ENCODE data around the gene NBPF4.

GRCh38 chr1:108211014-108211413, 32.9 kb downstream of the NBPF4 start:
- TF ChIP-seq, protein P1, sequence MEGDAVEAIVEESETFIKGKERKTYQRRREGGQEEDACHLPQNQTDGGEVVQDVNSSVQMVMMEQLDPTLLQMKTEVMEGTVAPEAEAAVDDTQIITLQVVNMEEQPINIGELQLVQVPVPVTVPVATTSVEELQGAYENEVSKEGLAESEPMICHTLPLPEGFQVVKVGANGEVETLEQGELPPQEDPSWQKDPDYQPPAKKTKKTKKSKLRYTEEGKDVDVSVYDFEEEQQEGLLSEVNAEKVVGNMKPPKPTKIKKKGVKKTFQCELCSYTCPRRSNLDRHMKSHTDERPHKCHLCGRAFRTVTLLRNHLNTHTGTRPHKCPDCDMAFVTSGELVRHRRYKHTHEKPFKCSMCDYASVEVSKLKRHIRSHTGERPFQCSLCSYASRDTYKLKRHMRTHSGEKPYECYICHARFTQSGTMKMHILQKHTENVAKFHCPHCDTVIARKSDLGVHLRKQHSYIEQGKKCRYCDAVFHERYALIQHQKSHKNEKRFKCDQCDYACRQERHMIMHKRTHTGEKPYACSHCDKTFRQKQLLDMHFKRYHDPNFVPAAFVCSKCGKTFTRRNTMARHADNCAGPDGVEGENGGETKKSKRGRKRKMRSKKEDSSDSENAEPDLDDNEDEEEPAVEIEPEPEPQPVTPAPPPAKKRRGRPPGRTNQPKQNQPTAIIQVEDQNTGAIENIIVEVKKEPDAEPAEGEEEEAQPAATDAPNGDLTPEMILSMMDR (IDR thresholded peaks at IDR 0.05; ENCODE audit: insufficient read depth, low read length, poor library complexity, severe bottlenecking): no peak
- no peak for TF ChIP-seq EZH2phosphoT487 (conservative IDR thresholded peaks at IDR 0.05; ENCODE audit: low read length)

Measured in SU-DHL-6 (cell line).